Measurements from ENCODE around the gene KRT16.
"Not testable (repeated sequence)": the region's sequence is repeated elsewhere in the genome, so short reads cannot be mapped to it uniquely, and the experiment has no call there.

KRT16 gene

DNA sequence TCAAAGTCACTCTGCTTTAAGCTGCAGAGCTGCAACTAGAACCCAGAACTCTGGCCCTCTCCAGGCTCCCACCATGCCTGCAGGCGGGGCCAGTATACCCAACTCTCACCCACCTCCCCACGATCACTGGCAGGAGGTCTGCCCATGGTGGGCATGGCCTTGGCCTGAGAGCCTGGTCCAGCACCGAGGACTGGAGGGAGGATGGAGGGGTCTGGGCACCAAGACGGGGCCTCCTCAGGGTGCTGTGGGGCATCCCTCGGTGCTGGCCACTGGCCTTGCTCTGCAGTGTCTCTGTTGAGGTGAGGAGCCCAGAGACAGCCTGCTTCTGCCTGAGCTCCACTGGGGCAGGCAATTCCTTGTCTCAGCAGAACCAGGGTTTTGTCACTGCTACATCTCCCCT, 1.5 kb upstream of the KRT16 start:
- no peak for DNase-seq

DNA sequence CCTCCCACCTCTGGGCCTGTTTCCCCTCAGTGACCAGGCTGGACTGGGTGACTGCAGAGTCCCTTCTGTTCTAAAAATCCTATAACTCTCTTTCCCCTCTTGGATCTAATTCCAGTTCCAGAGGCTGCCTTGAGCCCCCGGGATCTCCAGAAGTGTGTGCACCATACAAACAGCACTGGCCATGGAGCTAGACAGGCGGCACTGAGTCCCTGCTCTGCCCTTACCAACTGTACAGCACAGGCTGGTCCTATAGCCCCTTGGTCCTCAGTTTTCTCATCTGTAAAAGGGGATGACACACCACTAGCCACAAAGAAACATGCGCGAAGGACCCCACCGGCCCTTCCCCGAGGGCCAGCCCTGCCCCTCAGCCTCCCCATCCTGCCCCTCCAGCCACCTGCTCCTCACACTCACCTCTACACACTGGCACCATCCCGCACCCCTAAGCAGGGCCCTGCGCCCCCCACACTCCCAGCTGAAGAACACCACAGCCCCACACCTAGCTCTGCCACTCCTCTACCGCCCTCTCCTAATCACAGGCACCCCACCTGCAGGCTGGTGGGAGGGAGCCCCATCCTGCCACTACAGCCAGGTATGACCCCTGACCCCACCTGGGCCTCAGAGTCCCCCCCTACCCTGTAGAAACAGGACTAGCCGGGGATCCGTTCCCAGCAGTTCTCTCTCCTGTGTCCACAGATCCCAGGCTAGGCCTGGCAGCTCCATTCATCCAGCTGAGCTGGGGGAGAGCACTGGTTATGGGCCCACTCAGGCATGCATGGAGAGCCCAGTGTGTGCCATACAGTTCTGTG, 913 bp upstream of the KRT16 start:
- DNase-seq: no peak

DNA sequence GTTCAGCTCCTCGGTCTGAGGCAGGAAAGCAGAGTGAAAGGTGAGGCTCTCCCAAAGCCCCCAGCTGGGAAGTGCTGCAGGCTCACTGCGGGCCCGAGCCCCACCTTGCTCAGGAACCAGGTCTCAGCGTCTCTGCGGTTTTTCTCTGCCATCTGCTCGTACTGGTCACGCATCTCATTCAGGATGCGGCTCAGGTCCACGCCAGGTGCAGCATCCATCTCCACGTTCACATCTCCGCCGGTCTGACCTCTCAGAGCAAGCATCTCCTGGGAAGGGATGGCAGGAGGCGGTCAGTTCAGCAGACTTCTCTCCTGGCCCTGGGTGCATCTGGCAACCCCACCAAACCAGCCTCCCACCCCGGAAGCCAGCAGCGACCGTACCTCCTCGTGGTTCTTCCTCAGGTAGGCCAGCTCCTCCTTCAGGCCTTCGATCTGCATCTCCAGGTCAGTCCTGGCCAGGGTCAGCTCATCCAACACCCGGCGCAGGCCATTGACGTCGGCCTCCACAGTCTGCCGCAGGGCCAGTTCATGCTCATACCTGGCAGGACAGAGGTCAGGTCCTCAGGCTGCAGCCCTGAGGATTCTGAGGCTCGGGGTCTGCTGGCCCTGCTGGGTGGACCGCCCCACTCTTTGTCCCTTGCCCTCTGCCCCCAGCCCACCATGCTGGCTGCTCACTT, 1.5 kb downstream of the KRT16 start:
- DNase-seq: no peak

DNA sequence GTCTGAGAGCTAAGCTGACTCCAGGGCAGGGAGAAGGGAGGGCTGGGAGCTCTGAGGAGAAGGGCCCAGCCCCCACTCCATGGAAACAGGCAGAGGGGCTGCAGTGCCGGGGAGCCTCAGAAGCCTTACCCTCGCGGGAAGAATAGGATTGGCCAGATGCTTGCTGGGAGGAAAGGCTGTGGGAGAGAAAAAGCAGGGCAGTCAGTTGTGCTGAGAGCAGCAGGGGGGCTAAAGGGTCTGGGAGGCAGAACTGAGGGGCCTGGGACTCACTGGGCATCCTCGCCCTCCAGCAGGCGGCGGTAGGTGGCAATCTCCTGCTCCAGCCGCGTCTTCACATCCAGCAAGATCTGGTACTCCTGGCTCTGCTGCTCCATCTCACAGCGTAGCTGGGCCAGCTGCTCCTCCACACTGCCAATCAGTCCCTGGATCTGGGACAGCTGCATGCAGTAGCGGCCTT, 2.5 kb downstream of the KRT16 start:
- DNase-seq: not testable (repeated sequence)

DNA sequence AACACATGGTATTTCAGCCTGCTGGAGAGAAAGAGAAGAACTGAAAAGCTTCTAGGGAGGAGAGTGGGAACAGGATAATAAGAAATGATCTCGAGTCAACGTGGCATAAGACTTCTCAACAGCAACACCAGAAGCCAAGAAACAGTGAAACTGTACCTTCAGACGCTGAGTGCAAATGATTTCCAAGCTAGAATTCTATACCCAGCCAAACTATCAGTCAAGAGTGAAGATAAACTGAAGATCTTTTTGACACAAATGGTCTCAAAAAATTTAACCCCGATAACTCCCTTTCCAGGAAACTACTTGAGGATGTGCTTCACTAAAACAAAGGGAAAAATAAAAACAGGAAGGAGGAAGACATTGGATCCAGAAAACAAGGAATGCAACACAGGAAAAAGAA, 5.6 kb downstream of the KRT16 start:
- DNase-seq: not testable (repeated sequence)

DNA sequence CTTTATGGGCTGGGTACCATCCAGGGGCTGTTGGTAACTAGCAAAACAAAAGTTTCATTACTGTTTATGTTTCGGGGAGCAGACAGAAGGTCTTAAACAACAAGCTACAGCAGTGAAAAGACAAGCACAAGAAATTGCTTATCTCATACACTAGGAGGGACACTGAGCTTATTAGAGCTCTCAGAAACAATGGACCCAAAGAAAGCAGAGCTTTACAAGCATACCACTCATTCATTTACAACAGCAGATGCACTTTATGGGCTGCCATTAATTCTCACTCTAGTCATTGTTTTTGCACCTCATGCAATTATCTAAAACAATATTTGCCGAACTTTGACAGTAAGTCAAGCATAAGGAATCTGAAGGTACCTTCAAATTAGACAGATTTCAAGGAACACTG, 10.0 kb downstream of the KRT16 start:
- DNase-seq: no peak

DNA sequence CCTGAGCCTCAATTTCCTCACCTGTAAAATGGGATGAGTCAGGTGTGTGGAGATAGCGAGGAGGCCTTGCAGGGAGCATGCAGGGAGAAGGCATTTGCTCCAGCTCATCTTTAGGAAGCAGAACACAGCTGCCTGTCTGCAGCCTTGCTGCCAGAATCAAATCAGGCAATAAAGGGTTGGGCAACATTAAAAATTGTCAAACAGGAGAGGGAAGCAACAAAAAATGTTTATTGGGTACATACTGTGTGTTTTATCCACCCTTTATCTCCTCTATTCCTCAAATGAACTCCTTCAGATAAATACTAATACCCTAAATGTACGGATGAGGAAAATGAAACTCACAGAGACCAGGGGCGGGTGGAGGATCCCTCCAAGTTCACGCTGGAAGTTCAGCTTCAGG, 12.2 kb downstream of the KRT16 start:
- DNase-seq: no peak

DNA sequence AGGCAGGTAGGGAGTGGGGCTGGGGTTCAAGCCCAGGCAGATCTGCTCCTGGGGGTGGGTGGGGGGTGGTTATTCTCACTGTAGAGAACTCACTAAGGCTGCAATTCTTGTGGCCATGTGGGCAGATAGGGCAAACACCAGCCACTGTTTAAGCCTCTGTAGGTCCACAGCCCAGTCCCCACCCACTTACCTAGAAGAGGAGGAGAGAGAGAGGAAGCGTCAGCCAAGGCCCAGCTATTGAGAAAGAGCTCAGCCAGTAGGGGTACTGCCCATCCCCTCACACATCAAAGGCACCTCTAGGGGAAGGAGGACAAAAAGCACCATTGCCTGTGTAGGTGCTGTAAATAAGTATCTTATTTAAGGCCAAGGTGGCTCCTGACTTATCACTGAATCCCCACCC, 12.9 kb downstream of the KRT16 start:
- no peak for DNase-seq

DNA sequence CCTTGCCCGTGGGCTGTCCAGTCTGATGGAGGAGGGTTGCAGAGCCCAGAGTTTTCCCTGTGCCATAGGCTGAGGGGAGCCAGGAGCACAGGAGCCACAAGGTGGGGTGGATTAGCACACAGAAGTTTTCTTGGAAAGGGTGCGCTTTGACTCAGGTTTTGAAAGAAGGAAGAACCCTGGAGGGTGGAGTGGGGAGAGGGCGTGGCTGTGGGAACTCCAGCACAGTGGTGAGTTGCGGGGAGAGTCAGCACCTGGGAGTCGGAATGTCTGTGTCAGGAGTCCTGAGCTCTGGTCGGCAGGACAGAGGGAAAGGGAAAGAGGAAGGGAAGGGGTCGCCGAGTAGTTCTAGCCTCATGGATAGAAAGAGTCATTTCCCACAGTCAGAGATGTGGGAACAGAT, 17.0 kb downstream of the KRT16 start:
- DNase-seq: no peak

DNA sequence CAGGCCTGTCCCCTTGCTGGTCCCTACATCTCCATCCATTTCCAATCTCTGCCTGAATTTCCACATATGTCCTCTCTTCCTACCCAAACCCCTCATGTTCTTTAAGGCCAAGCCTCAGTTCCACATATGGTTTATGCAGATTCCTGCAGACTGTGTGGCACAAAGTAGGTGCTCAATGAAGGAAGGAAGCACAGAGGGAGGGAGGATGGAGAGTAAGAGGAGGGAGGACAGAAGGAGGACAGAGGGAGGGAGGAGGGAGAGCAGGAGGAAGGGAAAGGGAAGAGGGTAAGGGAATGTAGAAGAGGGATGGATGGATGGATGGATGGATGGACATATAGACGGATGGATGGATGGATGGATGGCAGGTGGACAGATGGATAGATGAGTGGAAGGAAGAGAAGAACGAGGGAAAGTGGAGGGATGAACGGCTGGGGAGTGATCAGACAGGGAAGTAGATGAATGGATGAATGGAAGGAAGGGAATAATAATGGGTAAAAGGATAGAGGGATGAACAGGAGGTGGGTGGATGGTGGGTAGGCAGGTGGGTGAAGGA, 18.1 kb downstream of the KRT16 start:
- no peak for DNase-seq

DNA sequence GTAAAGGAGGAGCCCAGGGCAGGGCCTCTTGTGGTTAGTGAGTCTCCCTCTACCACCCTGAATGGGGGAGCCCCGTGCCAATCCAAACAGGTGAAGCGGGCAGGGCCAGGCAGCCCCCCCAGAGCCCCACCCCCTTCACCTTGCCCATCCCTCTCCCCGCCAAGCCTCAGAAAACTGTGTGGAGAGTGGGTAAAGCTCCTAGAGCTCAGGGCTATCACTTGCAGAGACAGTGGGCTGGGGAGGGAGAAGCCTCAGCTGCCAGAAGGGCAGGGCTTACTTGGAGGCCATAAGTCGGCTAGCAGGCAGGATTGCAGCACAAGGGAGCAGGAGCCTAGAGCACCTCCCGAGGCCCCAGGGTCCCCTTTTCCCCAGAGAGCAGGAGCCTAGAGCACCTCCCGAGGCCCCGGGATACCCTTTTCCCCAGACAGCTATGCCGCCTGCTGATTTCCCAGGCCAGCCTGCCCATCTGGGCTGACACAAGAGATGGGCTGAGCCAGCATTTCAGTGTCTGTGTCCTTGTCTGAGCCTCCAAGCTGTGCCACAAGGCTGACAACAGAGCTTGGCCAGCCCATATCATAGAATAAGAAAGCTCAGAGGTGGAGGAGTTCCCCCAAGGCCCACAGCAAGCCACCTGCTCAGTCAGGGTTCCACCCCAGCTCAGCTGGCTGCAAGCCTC, 19.1 kb downstream of the KRT16 start:
- DNase-seq: no peak

DNA sequence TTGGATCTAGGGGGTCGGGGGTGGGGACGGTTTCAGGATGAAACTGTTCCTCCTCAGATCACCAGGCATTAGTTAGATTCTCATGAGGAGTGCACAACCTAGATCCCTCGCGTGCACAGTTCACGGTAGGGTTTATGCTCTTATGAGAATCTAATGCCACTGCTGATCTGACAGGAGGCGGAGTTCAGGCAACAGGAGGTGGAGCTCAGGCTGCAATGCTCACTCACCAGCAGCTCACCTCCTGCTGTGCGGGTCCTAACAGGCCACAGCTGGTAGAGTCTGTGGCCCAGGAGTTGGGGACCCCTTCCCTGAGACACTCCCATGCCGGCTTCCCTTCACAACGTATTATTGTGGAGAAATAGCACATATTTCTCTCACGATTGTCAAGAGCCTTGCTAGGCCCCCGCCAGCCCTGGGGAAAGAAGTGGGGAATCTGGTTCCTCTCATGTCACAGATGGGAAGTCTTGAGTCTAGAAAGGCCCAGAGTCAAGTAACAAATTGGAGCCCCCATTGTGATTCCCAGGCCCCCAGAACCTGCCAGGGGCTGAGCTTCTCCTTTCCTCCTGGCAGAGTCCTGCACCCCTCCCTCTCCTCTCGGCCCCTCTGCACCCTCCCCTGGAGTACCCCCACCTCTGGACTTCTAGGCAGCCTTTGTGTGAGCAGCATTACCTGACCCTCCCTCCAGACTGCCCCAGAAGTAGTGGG, 19.8 kb downstream of the KRT16 start:
- DNase-seq: no peak

DNA sequence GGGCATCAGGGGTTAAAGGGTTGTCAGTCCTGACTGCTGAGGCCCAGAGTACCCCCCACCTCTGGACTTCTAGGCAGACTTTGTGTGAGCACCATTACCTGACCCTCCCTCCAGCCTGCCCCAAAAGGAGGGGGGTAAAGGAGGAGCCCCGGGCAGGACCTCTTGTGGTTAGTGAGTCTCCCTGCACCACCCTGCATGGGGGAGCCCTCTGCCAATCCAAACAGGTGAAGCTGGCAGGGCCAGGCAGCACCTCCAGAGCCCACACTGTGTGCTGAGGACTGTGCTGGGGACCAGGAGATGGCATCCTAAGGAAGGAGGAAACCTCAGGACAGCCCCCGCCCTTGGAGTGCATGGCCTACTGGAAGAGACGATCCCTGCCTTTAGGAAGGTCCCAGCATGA, 23.3 kb downstream of the KRT16 start:
- no peak for DNase-seq

DNA sequence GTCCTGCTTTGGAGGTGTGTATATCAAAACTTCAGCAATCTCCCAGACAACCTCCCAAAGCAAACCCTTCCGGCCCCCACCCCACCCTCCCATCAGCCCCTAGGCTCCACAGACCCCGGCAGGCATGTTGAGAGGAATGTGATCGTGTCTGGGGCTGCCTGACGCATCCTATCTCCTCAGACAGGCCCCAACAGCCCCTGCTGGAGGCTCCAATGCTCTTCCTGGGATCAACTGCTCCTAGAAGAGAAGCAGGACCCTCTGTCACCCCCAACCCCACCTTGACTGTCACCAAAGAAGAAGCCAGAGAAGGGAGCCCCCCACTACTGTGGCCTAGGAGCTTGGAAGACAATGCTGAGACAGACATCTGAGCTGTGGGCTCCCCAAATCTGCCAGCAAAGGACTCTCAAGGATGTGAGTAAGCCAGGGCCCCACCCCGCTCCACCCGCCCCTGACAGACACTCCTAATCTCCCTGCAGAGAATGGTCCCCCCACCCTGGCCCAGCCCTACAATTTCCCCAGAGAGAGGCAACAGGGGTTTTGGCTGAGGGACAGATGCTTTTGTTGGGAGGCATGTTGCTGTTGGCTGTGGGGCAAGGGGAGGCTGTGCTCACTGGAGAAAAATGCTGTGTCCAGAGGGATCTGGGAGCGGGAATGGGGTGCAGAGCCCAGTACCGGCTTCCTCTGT, 24.3 kb downstream of the KRT16 start:
- DNase-seq: no peak

DNA sequence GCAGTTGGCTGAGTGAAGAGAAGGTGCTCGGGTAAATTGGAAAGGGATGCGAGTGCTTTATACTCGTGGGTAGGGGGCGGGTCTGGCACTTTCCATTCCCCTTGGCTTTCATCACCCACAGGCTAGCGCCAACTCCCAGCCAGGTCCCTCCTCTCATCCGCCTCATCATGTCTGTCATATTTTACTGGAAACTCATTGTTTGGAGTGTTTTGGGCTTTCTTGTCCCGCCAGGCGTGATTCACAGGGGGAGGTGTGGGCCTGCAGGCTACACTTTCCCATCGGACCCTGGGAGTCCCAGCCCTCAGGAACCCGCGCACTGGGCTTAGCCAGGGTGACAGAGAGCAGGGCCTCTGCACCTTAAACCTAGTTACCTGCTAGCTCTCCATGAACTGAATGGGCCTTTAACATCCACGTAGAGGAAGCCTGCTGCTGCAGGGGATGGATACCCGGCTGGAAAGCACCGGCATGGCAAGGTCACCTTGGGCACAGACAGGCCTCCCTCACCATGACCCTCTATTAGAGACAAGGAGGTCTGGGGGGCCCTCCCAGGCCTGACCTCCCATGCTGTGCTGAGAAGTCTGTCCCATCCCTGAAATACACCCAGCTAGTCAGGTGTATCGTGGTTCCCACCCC, 25.6 kb downstream of the KRT16 start, which contains the start of gene KRT14:
Gene KRT14 (minus strand): TSS at position 33 of the 633 bp plus-strand sequence. CDS start 61 bp downstream, outside the sequence.
- DNase-seq: no peak

DNA sequence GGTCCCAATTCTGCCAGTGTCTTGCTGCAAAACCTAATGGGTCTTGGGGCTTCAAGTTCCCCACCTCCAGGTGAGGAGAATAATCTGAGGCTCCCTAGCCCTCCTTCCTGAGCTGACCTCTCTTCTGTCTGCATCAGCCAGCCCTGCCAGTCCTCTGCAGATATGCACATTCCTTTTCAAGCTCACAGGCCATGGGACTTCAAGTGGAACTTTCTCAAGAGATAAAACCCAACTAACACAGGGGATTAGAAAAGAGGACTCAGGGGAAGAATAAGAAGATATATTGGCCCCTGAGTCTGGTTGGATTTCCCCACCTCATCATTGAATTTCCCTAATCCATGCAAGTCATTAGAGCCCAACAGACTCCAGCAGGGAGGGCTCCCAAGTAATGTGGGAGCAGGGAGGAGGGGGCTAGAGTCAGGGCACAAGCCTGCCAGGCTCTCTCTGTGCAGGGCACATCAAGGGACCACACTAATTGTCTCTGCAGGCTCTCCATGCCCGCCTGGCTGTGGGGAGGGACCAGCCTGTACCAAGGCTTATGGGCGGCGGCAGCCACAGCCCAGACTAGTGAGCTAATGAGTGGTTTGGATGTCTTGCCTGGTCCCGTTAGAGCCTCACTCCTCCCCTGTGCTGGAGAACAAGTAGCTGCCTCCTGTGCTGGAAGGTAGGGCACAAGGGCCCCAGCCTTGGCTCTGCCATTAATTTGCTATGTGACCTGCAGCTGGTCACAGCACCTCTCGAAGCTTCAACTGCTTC, 27.1 kb downstream of the KRT16 start:
- DNase-seq: no peak

DNA sequence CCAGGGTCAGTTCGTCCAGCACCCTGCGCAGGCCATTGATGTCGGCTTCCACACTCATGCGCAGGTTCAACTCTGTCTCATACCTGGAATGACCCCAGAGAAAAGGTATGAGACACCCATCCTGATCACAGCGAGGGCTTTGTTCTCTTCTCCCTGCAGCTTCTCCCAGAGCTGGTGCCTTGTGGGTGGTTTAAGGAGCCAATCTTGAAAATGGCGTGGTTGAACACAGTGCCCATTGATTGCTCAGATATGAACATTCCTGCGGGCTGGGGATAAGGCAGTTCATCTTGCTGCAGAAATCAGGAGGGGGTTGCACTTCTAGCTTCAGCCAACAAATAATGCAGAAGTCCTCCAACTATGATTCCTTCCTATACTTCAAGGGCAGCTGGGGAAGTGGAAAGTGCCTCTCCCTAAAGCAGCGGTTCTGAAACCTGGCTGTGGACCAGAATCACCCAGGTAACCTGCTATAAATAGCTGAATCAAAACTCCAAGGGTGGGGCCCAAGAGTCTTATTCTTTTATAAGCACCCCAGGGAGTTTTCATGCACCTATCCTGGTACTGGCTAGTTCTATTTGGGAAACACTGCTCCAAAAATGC, 28.1 kb downstream of the KRT16 start:
- DNase-seq: not testable (repeated sequence)

DNA sequence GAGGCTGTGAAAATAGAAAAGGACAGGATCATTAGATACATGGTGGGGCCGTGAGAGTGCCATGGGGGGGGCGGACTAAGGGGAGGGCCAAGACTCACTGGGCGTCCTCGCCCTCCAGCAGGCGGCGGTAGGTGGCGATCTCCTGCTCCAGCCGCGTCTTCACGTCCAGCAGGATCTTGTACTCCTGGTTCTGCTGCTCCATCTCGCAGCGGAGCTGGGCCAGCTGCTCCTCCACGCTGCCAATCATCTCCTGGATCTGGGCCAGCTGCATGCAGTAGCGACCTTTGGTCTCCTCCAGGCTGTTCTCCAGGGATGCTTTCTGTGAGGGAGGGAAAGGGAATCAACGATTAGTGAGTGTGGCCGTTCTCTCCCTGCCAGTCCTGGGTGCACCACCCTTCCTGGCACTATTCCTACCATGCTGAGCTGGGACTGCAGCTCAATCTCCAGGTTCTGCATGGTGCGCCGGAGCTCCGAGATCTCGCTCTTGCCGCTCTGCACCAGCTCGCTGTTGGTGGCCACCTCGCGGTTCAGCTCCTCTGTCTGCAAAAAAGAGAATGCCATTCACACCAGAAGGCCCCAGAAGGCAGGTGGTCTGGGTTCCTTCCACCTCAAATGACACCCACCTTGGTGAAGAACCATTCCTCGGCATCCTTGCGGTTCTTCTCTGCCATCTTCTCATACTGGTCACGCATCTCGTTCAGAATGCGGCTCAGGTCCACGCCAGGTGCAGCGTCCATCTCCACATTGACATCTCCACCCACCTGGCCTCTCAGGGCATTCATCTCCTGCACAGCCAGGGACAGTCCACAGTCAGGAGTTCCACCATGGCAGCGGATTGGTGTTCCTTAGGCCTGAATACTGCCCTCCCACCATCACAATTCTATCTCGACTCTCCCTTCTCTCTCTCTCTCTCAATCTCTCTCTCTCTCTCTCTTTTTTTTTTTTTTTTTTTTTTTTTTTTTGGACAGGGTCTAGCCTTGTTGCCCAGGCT, 29.1 kb downstream of the KRT16 start:
- no peak for DNase-seq

Measured in T-helper 1 cell (primary cell).